Vagina (tissue), 2 donors: ENCODE results near the gene ITGAE.

Experiments
- POLR2AphosphoS5 ChIP-seq, 2 donors: sonication (generic); formaldehyde crosslinking; IDR thresholded peaks; one replicate each; pipeline ENCODE4 v1.9.0; 2017; ENCODE audit warnings: antibody characterized with exemption in 2 of 2, mild to moderate bottlenecking in 2 of 2, low read depth in 1 of 2; ENCODE audit not compliant: insufficient read depth in 1 of 2
- TF ChIP-seq, protein P1 (sequence below), 3 experiments: fragments of 450-650 bp in 2 of 3; fragments of 200-600 bp in 1 of 3; sonication (generic) in 1 of 3; IDR thresholded peaks; one replicate each; pipeline ENCODE4 v1.5.1; 2017 to 2019; ENCODE audit warnings: antibody characterized with exemption in 3 of 3, mild to moderate bottlenecking in 2 of 3, moderate library complexity in 2 of 3

DNA sequence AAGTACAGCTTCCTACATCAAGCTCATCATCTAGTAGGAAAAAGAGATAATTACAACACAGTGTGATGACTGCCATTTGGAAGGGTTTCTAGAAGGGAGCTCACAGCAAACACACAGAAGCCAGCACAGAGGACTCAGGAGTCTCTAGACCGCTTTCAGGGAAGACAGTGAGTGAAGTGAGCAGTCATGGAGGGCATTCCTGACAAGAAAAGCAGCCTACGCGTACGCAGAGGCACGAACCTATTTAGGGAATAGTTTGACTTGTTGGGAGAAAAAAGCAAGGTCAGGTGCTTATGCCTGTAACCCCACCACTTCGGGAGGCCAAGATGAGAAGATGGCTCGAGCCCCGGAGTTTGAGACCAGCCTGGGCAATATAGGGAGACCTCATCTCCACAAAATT is 85.7 kb downstream of the ITGAE start:
- TF ChIP-seq, protein P1, sequence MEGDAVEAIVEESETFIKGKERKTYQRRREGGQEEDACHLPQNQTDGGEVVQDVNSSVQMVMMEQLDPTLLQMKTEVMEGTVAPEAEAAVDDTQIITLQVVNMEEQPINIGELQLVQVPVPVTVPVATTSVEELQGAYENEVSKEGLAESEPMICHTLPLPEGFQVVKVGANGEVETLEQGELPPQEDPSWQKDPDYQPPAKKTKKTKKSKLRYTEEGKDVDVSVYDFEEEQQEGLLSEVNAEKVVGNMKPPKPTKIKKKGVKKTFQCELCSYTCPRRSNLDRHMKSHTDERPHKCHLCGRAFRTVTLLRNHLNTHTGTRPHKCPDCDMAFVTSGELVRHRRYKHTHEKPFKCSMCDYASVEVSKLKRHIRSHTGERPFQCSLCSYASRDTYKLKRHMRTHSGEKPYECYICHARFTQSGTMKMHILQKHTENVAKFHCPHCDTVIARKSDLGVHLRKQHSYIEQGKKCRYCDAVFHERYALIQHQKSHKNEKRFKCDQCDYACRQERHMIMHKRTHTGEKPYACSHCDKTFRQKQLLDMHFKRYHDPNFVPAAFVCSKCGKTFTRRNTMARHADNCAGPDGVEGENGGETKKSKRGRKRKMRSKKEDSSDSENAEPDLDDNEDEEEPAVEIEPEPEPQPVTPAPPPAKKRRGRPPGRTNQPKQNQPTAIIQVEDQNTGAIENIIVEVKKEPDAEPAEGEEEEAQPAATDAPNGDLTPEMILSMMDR (IDR thresholded peaks at IDR 0.05), result no peak
- TF ChIP-seq POLR2AphosphoS5 (IDR thresholded peaks at IDR 0.05; ENCODE audit: insufficient read depth in 1 of 2, low read depth in 1 of 2), result no peak
